RWPE1 (cell line): ENCODE measurements around the gene PPP2CA.
"Not testable (repeated sequence)": the region's sequence is repeated elsewhere in the genome, so short reads cannot be mapped to it uniquely, and the experiment has no call there.

Experiments
- CTCF ChIA-PET: fragments of 350-600 bp; sonication (Branson Sonifier 250); formaldehyde crosslinking; extraction: SDS; loops from one replicate; lab custom pipeline; 2021; lab: Yijun Ruan, JAX
- POLR2A ChIA-PET: fragments of 400-600 bp; formaldehyde crosslinking; extraction: SDS; loops from one replicate; lab custom pipeline; 2020; ENCODE audit warnings: antibody characterized with exemption; ENCODE audit not compliant: low non-redundant PET; lab: Yijun Ruan, JAX
- DNase-seq: peaks from one replicate; pipeline ENCODE4 v3.0.0; 2012; ENCODE audit warnings: low spot score
- H3K27ac ChIP-seq: fragments of 450-650 bp; 2 replicates; pipeline ENCODE4 v1.5.1; 2017
- CTCF ChIP-seq: fragments of 450-650 bp; conservative IDR thresholded peaks from 2 replicates; pipeline ENCODE4 v1.5.1; 2017; ENCODE audit warnings: low read depth, mild to moderate bottlenecking

The PPP2CA gene

DNA sequence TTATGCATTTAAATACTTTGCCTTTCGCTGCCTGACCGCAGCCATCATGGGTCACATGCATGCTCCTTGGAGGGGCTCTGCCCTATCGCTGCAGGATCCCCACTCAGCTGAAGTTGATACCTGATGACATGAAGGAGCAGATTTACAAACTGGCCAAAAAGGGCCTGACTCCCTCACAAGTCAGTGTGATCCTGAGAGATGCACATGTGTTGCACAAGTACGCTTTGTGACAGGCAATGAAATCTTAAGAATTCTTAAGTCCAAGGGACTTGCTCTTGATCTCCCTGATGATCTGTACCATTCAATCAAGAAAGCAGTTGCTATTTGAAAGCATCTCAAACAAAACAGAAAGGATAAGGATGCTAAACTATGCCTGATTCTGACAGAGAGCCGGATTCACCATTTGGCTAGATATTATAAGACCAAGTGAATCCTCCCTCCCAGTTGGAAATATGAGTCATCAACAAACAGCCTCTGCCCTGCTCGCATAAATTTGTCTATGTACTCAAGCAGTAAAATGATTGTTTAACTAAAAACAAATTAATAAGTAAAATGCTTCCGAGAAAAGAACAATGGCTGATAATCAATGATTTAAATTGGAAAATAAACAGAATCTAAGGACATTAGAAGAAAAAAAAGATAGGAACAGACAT lies 41.6 kb upstream of the PPP2CA start:
- ChIA-PET CTCF (interaction anchor here (0.6 to 1.0 kb wide), 4 partner anchors 10 to 1377 kb away, joined by 3 to 8 read pairs (median 5); no protein-coding TSS in a partner anchor), POLR2A (no interaction called here)
- TF ChIP-seq CTCF: no peak
- no peak overlapping the region for H3K27ac ChIP-seq
- no peak for DNase-seq

GRCh38 chr5:134263801-134264200 lies 37.9 kb upstream of the PPP2CA start:
- TF ChIP-seq CTCF: no peak
- ChIA-PET CTCF (no interaction called here), POLR2A (no interaction called here)
- H3K27ac ChIP-seq: no peak overlapping the region
- DNase-seq: no peak

GRCh38 chr5:134262629-134263028 lies 36.8 kb upstream of the PPP2CA start:
- CTCF ChIA-PET, H3K27ac ChIP-seq, DNase-seq, POLR2A ChIA-PET: not testable (repeated sequence)

- no peak for DNase-seq
- H3K27ac ChIP-seq: no peak overlapping the region
- CTCF ChIA-PET: interaction anchor here (0.7 kb wide), 1 partner anchor 190 kb away, joined by 3 read pairs; no protein-coding TSS in a partner anchor
- POLR2A ChIA-PET: no interaction called here
- TF ChIP-seq CTCF: no peak
Observed at GRCh38 chr5:134258896-134259295, 33.0 kb upstream of the PPP2CA start.

DNA sequence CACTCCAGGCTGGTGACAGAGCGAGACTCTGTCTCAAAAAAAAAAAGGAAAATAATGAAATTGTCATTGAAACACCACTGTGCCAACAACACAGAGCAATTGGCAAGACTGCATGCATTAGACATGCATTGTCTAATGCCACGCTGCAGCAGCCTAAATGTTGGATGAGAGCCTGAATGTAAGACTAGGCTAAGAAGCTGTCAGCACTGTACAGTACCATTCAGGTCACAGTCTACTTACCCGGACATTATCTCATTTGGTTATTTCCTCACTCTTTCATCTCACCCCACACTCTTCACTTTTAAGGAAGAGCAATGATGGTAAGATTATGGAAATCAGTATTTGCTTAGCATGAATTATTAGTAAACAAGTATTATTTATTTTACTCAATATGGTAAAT lies 31.3 kb upstream of the PPP2CA start:
- CTCF ChIA-PET: interaction anchor here (0.6 kb wide), 1 partner anchor 11 kb away, joined by 5 read pairs; no protein-coding TSS in a partner anchor
- no peak overlapping the region for H3K27ac ChIP-seq
- TF ChIP-seq CTCF: no peak
- no peak for DNase-seq
- POLR2A ChIA-PET: no interaction called here

GRCh38 chr5:134255418-134256150 lies 29.7 kb upstream of the PPP2CA start:
- POLR2A ChIA-PET: no interaction called here
- no peak for DNase-seq
- CTCF ChIA-PET: interaction anchor here (0.6 kb wide), 1 partner anchor 307 kb away, joined by 3 read pairs; no protein-coding TSS in a partner anchor
- TF ChIP-seq CTCF: no peak
- H3K27ac ChIP-seq: no peak overlapping the region

- POLR2A ChIA-PET: interaction anchor here (0.6 kb wide), 1 partner anchor 280 kb away, joined by 5 read pairs; no protein-coding TSS in a partner anchor
- peak; percentile 51 for DNase-seq
- CTCF ChIA-PET, H3K27ac ChIP-seq: not testable (repeated sequence)
Observed at GRCh38 chr5:134253368-134254153, 27.7 kb upstream of the PPP2CA start.
